Measurements from ENCODE around the gene TREM2. TPM values are rescaled to one million over a fixed set of nuclear protein-coding genes. Genes with fewer than 3 reads are reported as not detected.

Gene TREM2
- total RNA-seq, 2 donors from 2014 or later, result 3.6 TPM

DNA sequence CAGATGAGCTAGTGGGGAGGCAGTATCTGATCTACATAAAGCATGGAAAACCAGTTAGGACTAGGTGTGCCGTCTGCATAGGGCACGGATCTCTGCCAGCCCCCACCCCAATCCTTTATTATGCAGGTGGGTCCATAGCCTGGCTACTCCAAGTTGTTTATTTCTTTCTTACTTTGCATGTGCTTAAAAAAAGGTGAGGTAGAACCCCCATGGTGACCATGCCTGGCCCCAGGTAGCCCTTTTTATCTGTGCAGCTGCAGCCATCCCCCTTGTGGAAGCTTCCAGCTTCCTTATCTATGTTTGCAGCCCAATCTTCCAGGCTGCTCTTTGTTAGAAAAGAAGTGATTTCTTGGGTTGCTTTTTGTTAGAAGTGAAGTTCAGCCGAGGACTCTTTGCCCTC lies 9.0 kb upstream of the TREM2 start:
- no peaks in the 10 kb centered on the region for H3K36me3 ChIP-seq (replicated peaks in 1 of 2; ENCODE audit: insufficient read depth in 1 of 2, low read depth in 2 of 2)
- TF ChIP-seq POLR2A (IDR thresholded peaks at IDR 0.05), result no peak
- TF ChIP-seq, protein P1, sequence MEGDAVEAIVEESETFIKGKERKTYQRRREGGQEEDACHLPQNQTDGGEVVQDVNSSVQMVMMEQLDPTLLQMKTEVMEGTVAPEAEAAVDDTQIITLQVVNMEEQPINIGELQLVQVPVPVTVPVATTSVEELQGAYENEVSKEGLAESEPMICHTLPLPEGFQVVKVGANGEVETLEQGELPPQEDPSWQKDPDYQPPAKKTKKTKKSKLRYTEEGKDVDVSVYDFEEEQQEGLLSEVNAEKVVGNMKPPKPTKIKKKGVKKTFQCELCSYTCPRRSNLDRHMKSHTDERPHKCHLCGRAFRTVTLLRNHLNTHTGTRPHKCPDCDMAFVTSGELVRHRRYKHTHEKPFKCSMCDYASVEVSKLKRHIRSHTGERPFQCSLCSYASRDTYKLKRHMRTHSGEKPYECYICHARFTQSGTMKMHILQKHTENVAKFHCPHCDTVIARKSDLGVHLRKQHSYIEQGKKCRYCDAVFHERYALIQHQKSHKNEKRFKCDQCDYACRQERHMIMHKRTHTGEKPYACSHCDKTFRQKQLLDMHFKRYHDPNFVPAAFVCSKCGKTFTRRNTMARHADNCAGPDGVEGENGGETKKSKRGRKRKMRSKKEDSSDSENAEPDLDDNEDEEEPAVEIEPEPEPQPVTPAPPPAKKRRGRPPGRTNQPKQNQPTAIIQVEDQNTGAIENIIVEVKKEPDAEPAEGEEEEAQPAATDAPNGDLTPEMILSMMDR (IDR thresholded peaks at IDR 0.05), result no peak
- no peaks in the 10 kb centered on the region for H3K4me1 ChIP-seq
- no peaks in the 10 kb centered on the region for H3K27me3 ChIP-seq
- no peak overlapping the region for H3K27ac ChIP-seq
- intact Hi-C loops (cut with DNase I), result no loop called here
- no peak overlapping the region for H3K4me3 ChIP-seq
- 33 to 45% methylated on average over 3 of the region's 3 CpGs for WGBS, 2 donors
- H3K9me3 ChIP-seq, result no peaks in the 10 kb centered on the region
- DNase-seq, result no peak
- ATAC-seq, result no peak

DNA sequence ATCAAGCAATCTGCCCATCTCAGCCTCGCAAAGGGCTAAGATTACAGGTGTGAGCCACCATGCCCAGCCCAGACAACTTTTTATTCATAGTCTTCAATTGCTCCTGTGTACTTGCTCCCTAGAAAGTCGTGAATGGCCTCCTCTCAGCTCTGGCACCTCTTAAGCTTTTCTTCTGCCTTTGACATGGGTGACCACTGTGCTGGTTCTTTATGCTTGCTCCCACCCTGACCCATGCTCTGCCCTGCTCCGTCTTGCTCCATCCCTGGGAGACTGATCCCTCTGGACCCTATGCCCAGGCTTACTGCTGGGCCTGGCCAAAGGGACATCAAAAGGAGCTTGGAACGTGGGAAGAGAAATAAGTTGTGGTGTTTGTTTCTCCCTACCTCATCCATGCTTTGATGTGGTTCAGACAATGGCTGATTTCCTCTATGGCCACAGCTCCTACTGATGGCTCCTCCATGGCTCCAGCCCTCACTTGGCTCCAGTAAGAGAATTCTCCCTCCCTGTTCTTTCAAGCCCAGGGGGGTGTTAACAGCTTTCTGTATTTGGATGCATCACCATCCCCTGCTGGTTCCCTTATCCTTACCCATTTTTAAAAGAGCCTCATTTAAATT lies 7.7 kb upstream of the TREM2 start:
- ATAC-seq (no peak), DNase-seq (no peak)
- 61 to 81% methylated on average over 4 of the region's 4 CpGs for WGBS, 2 donors
- H3K27ac ChIP-seq, result no peak overlapping the region
- TF ChIP-seq, protein P1 (IDR thresholded peaks at IDR 0.05), result no peak
- no peak for TF ChIP-seq POLR2A (IDR thresholded peaks at IDR 0.05)
- H3K4me1 ChIP-seq, result no peaks in the 10 kb centered on the region
- intact Hi-C loops (cut with DNase I), result no loop called here
- no peaks in the 10 kb centered on the region for H3K36me3 ChIP-seq (replicated peaks in 1 of 2; ENCODE audit: insufficient read depth in 1 of 2, low read depth in 2 of 2)
- no peaks in the 10 kb centered on the region for H3K27me3 ChIP-seq
- no peak overlapping the region for H3K4me3 ChIP-seq
- no peaks in the 10 kb centered on the region for H3K9me3 ChIP-seq

DNA sequence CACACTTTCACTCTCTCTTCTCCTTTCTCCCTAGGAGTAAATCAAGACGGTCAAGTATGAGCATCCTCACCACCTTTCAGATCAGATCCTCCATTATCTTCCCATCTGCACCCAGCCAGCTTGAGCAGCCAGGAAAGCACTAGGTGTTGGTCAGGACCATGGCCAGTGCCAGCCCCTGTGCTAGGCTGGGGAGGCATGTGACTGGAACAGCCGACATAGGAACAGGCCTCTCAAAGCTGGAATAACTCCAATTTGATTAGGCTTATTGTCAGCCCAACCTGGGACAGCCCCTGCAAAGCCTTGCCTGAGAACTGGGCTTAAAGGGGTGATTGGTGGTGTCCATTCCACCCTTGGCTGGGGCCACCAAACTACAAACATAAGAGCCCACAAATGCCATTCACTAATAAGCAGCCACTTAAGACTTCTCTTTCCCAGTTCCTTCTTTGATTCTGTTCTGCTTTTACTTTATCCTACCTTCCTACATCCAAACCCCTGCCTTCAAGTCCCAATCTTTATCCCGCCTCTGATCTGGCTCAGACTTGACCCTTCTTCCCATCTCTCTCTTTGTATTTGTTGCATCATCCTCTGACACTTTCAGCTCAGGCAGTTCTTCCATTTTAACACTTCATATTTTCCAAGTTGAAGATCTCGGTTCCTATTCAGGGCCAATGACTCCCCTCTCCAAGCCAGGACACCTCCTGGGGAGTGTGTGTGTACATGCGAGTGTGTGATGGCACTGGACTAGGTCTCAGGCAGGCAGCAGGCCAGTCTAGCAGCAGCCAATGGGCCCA lies 4.5 kb upstream of the TREM2 start:
- no peaks in the 10 kb centered on the region for H3K9me3 ChIP-seq
- ATAC-seq, result no peak
- no peaks in the 10 kb centered on the region for H3K36me3 ChIP-seq (replicated peaks in 1 of 2; ENCODE audit: insufficient read depth in 1 of 2, low read depth in 2 of 2)
- intact Hi-C loops (cut with DNase I), result no loop called here
- H3K4me3 ChIP-seq, result no peak overlapping the region
- no peak for DNase-seq
- TF ChIP-seq, protein P1 (IDR thresholded peaks at IDR 0.05), result no peak
- no peak for TF ChIP-seq POLR2A (IDR thresholded peaks at IDR 0.05)
- no peaks in the 10 kb centered on the region for H3K4me1 ChIP-seq
- no peaks in the 10 kb centered on the region for H3K27me3 ChIP-seq
- no peak overlapping the region for H3K27ac ChIP-seq
- 49 to 51% methylated on average over 5 of the region's 5 CpGs for WGBS, 2 donors

DNA sequence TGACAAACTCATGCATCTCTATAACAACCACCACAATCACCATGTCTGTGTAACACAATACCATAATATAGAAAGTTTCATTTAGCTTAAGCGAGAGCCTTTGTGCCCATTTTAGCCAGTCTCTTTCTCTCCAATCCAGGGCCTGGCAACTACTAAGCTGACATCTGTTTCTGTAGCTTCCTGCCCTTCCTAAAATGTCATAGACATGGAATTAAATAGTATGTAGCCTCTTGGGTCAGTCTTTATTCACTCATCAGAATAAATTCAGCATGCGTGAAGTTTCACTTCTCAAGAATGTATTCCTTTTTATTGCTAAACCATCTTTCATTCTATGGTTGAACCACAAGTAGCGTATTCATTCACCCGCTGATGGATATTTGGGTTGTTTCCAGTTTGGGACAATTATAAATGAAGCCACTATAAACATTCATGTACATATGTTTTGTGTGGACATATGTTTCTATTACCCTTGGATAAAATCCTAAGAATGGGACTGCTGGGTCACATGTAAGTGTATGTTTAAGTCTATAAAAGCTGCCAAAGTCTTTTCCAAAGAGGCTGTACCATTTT lies 1.7 kb upstream of the TREM2 start:
- no peak overlapping the region for H3K27ac ChIP-seq
- no peaks in the 10 kb centered on the region for H3K9me3 ChIP-seq
- H3K36me3 ChIP-seq (replicated peaks in 1 of 2; ENCODE audit: insufficient read depth in 1 of 2, low read depth in 2 of 2), result no peaks in the 10 kb centered on the region
- H3K4me1 ChIP-seq, result no peaks in the 10 kb centered on the region
- intact Hi-C loops (cut with DNase I), result no loop called here
- no peak for DNase-seq
- H3K27me3 ChIP-seq, result no peaks in the 10 kb centered on the region
- no peak for ATAC-seq
- TF ChIP-seq, protein P1 (IDR thresholded peaks at IDR 0.05), result no peak
- TF ChIP-seq POLR2A (IDR thresholded peaks at IDR 0.05), result no peak
- 86 to 95% methylated on average over 4 of the region's 4 CpGs for WGBS, 2 donors
- H3K4me3 ChIP-seq, result no peak overlapping the region

Data from body of pancreas (tissue), 4 donors.